ENCODE measurements around the gene LIPT2. TPM values are rescaled to one million over a fixed set of nuclear protein-coding genes. Genes with fewer than 3 reads are reported as not detected.
"Not testable (repeated sequence)": the region's sequence is repeated elsewhere in the genome, so short reads cannot be mapped to it uniquely, and the experiment has no call there.

LIPT2 gene
- total and polyA plus RNA-seq, 4 donors: 0.95 to 1.8 (median 1.0) TPM; not detected in 1

DNA sequence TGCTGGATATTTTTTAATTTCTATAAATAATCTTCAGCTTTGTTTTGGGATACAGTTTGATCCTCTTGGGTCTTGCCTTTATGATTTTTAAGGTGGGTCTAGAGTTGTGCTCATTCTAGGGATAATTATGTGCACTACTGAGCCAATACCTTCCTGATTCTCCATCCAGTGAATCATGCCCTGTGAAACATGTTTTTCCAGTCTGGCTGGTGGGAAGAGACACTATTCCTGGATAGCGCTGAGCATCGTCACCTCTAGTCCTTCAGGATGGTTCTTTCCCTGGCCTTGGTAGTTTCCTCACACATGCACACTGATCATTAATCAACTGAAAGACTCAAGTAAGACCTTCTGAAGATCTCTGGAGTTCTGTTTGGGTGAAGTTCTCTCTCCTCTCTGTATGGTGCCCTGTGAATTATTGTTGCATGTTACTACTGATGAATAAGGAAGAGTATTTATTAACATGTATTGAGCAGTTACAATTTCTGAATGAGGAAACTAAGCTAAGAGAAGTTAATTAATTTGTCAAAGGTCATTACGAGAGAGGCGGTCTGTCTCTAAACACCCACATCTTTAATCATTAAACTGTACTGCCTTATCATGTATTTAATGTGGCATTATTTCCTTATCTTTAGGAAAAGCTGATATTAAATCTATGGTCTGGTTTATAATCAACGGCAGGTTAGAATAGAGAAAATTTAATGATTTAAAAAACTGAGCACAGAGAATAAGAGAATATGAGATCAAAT lies 39.1 kb upstream of the LIPT2 start:
- DNase-seq (no peak), ATAC-seq (ENCODE audit: low FRiP score) (no peak)
- 88 to 92% methylated on average over 5 of the region's 5 CpGs for WGBS, 2 donors
- H3K9me3 ChIP-seq (ENCODE audit: control insufficient read depth, low read length): peaks cover 1% of the 10 kb centered on the region
- intact Hi-C loops (cut with DNase I): no loop called here
- H3K27me3 ChIP-seq (ENCODE audit: control insufficient read depth in 1 of 2, insufficient read depth in 2 of 2, low read length in 1 of 2): no peaks in the 10 kb centered on the region
- H3K4me1 ChIP-seq (ENCODE audit: control insufficient read depth in 1 of 2, insufficient read depth in 2 of 2, low read length in 2 of 2): no peaks in the 10 kb centered on the region
- H3K4me3 ChIP-seq (ENCODE audit: low read length in 2 of 2): no peak overlapping the region
- H3K27ac ChIP-seq (ENCODE audit: low read depth in 1 of 2, low read length in 2 of 2): no peak overlapping the region
- no peaks in the 10 kb centered on the region for H3K36me3 ChIP-seq (ENCODE audit: control insufficient read depth in 1 of 2, insufficient read depth in 2 of 2, low read length in 1 of 2)

DNA sequence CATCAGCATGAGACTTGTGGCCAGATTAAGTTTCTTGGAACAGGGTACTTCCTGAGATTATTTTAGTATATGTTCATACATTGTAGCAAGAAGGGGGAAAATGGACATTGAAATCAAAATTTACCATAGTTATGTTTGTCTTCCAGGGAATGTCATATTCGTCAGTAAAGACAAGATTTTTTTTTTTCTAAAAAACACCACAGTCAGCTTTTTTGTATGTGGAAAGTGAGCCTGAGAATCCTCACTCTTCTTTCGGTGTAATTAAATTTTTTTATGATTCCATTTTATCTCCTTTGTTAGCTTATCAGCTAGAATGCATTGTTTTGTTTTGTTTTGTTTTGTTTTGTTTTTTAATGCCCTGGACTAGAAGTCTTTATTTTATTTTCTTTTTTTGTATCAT lies 31.5 kb upstream of the LIPT2 start:
- intact Hi-C loops (cut with DNase I): no loop called here
- ATAC-seq (ENCODE audit: low FRiP score): no peak
- no peaks in the 10 kb centered on the region for H3K27me3 ChIP-seq (ENCODE audit: control insufficient read depth in 1 of 2, insufficient read depth in 2 of 2, low read length in 1 of 2)

DNA sequence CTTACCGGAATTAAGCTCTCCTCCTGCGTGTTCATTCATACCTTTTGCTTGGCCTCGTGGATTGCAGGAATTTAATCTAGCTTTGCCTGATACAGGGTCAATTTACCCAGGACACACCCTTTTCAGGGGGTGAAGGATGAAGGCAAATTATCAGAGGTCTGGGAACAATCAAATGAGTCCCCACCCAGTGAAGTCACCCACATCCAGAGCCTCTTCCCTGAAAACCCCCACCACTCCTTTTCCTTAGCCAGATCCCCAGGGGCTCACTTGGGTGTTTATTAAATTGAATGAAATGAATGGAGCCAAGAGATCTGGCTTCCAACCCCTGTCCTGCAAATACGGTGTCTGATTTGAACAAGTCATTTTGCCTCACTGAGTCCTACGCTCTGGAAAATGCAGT lies 31.0 kb upstream of the LIPT2 start:
- H3K27ac ChIP-seq (ENCODE audit: low read depth in 1 of 2, low read length in 2 of 2): no peak overlapping the region
- intact Hi-C loops (cut with DNase I): no loop called here
- no peaks in the 10 kb centered on the region for H3K27me3 ChIP-seq (ENCODE audit: control insufficient read depth in 1 of 2, insufficient read depth in 2 of 2, low read length in 1 of 2)
- 43 to 45% methylated on average over 5 of the region's 5 CpGs for WGBS, 2 donors
- H3K4me3 ChIP-seq (ENCODE audit: low read length in 2 of 2): no peak overlapping the region
- ATAC-seq (ENCODE audit: low FRiP score): no peak
- H3K36me3 ChIP-seq (ENCODE audit: control insufficient read depth in 1 of 2, insufficient read depth in 2 of 2, low read length in 1 of 2): no peaks in the 10 kb centered on the region
- DNase-seq: no peak
- no peaks in the 10 kb centered on the region for H3K4me1 ChIP-seq (ENCODE audit: control insufficient read depth in 1 of 2, insufficient read depth in 2 of 2, low read length in 2 of 2)
- no peaks in the 10 kb centered on the region for H3K9me3 ChIP-seq (ENCODE audit: control insufficient read depth, low read length)

More for the DNA sequence above, 31.5 kb upstream of the LIPT2 start:
- 35 to 41% methylated on average over 2 of the region's 2 CpGs for WGBS, 2 donors
- H3K9me3 ChIP-seq (ENCODE audit: control insufficient read depth, low read length): no peaks in the 10 kb centered on the region
- H3K36me3 ChIP-seq (ENCODE audit: control insufficient read depth in 1 of 2, insufficient read depth in 2 of 2, low read length in 1 of 2): no peaks in the 10 kb centered on the region
- H3K27ac ChIP-seq (ENCODE audit: low read depth in 1 of 2, low read length in 2 of 2): no peak overlapping the region
- no peaks in the 10 kb centered on the region for H3K4me1 ChIP-seq (ENCODE audit: control insufficient read depth in 1 of 2, insufficient read depth in 2 of 2, low read length in 2 of 2)
- no peak for DNase-seq
- no peak overlapping the region for H3K4me3 ChIP-seq (ENCODE audit: low read length in 2 of 2)

DNA sequence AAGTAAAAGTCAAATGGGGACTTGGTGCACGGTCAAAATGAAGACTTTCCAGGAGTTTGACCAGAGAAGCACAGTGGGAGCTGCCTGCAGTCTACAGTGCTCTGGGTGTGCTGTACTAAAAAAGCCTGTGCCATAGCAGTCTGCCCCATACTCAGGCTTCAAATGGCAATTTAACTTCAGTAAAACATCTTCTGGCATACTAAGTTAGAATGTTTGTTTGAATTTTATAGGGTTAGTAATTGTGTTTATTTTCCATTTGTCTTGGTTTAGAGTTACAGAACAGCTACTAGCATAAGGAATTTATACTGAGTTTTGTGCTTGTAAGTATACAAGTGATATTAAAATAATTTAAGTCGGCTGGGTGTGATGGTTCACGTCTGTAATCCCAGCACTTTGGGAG lies 29.3 kb upstream of the LIPT2 start:
- DNase-seq (no peak), ATAC-seq (ENCODE audit: low FRiP score) (no peak)
- no peaks in the 10 kb centered on the region for H3K27me3 ChIP-seq (ENCODE audit: control insufficient read depth in 1 of 2, insufficient read depth in 2 of 2, low read length in 1 of 2)
- H3K27ac ChIP-seq (ENCODE audit: low read depth in 1 of 2, low read length in 2 of 2): no peak overlapping the region
- no peaks in the 10 kb centered on the region for H3K4me1 ChIP-seq (ENCODE audit: control insufficient read depth in 1 of 2, insufficient read depth in 2 of 2, low read length in 2 of 2)
- H3K4me3 ChIP-seq (ENCODE audit: low read length in 2 of 2): no peak overlapping the region
- no peaks in the 10 kb centered on the region for H3K36me3 ChIP-seq (ENCODE audit: control insufficient read depth in 1 of 2, insufficient read depth in 2 of 2, low read length in 1 of 2)
- WGBS, 2 donors: 55 to 62% methylated on average over 3 of the region's 3 CpGs
- intact Hi-C loops (cut with DNase I): no loop called here
- no peaks in the 10 kb centered on the region for H3K9me3 ChIP-seq (ENCODE audit: control insufficient read depth, low read length)

DNA sequence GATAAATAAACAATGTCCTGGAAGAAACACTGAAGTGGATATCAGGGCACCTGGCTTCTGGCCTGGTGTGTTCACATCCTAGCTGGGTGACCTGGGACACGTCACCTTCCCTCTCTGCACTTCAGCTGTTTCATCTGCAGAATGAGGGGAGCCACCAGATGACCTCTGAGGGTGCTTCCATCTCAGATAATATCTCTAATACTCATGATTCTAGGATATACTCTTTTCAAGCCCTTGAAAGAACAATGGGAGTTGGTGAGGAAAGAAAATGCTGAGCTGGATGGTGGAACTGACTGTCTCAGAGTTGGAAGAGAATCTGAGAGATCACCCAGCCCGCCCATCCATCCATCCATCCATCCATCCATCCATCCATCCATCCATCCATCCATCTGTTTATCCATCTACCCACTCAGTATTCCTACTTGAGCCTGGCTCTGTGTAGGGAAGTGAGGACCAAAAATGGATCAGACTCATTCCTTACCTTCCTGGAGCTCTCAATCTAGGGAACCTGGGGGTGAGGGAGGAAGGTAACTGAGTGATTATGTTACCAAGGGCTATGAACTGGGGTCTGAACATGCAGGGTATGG lies 28.2 kb upstream of the LIPT2 start:
- H3K27ac ChIP-seq (ENCODE audit: low read depth in 1 of 2, low read length in 2 of 2): no peak overlapping the region
- no peaks in the 10 kb centered on the region for H3K27me3 ChIP-seq (ENCODE audit: control insufficient read depth in 1 of 2, insufficient read depth in 2 of 2, low read length in 1 of 2)
- no peaks in the 10 kb centered on the region for H3K36me3 ChIP-seq (ENCODE audit: control insufficient read depth in 1 of 2, insufficient read depth in 2 of 2, low read length in 1 of 2)
- intact Hi-C loops (cut with DNase I): no loop called here
- no peak overlapping the region for H3K4me3 ChIP-seq (ENCODE audit: low read length in 2 of 2)
- no peaks in the 10 kb centered on the region for H3K9me3 ChIP-seq (ENCODE audit: control insufficient read depth, low read length)
- DNase-seq: no peak
- WGBS, 2 donors: 92 to 94% methylated on average over 2 of the region's 2 CpGs
- no peak for ATAC-seq (ENCODE audit: low FRiP score)
- no peaks in the 10 kb centered on the region for H3K4me1 ChIP-seq (ENCODE audit: control insufficient read depth in 1 of 2, insufficient read depth in 2 of 2, low read length in 2 of 2)

DNA sequence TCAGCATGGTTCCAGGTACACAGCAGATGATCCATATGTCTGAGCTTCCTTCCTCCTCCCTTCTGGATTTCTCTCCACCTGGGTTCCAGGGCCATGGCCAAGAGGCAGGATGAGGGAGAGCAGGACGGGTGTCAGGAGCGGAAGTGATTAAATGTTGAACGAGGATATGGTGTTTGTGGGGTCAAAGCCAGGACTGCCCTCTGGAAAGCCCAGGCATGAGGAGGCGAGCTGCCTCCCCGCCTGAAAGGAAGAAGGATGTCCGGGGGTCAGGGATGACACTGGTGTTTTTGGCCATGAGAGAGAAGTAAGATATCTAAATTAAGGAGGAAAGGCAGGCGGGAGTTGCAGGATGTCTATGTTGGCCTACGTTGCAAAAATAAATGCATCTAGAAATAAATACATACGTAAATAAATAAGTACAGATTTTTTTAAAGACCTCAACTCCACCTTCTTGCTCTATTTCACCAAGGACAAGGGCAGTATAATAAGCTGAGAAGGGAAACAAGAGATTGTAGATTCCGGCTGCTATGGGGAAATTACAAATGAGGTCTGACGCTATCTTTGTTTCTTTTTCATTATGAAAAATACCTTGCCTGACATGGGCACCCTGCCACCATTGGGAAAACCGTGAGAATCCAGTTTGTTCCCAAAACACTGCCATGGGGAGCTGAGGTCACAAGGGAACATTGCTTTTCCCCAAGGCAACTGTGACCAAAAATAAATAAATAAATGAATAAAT lies 27.6 kb upstream of the LIPT2 start:
- 40 to 52% methylated on average over 12 of the region's 12 CpGs for WGBS, 2 donors
- ATAC-seq (ENCODE audit: low FRiP score) (no peak), DNase-seq (no peak)
- no peak overlapping the region for H3K27ac ChIP-seq (ENCODE audit: low read depth in 1 of 2, low read length in 2 of 2)
- H3K4me1 ChIP-seq (ENCODE audit: control insufficient read depth in 1 of 2, insufficient read depth in 2 of 2, low read length in 2 of 2): no peaks in the 10 kb centered on the region
- intact Hi-C loops (cut with DNase I): no loop called here
- H3K36me3 ChIP-seq (ENCODE audit: control insufficient read depth in 1 of 2, insufficient read depth in 2 of 2, low read length in 1 of 2): no peaks in the 10 kb centered on the region
- H3K4me3 ChIP-seq (ENCODE audit: low read length in 2 of 2): no peak overlapping the region
- no peaks in the 10 kb centered on the region for H3K27me3 ChIP-seq (ENCODE audit: control insufficient read depth in 1 of 2, insufficient read depth in 2 of 2, low read length in 1 of 2)
- no peaks in the 10 kb centered on the region for H3K9me3 ChIP-seq (ENCODE audit: control insufficient read depth, low read length)

DNA sequence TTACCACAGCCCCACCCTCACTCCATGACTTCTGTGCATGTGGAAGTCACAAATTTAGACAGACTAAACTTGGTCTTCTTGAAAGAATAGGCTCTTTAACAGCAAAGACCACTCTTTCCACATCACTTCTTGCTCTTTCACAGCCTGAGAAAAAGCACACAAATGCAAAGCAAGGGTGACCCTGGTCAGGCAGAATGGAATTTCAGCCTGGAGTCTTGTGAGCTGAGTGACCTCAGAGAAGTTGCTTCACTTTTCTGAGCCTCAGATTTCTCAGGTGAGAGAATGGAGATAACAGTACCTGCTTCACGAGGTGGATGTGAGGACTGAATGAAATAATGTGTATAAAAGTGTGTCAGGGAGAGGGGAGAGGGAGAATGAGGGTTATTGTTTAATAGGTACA lies 26.8 kb upstream of the LIPT2 start:
- ATAC-seq (ENCODE audit: low FRiP score): no peak
- H3K36me3 ChIP-seq (ENCODE audit: control insufficient read depth in 1 of 2, insufficient read depth in 2 of 2, low read length in 1 of 2): no peaks in the 10 kb centered on the region
- no peaks in the 10 kb centered on the region for H3K4me1 ChIP-seq (ENCODE audit: control insufficient read depth in 1 of 2, insufficient read depth in 2 of 2, low read length in 2 of 2)
- no peak overlapping the region for H3K27ac ChIP-seq (ENCODE audit: low read depth in 1 of 2, low read length in 2 of 2)
- DNase-seq: no peak
- 58 to 68% methylated on average over 1 of the region's 1 CpG for WGBS, 2 donors
- intact Hi-C loops (cut with DNase I): no loop called here
- H3K27me3 ChIP-seq (ENCODE audit: control insufficient read depth in 1 of 2, insufficient read depth in 2 of 2, low read length in 1 of 2): no peaks in the 10 kb centered on the region
- no peaks in the 10 kb centered on the region for H3K9me3 ChIP-seq (ENCODE audit: control insufficient read depth, low read length)
- H3K4me3 ChIP-seq (ENCODE audit: low read length in 2 of 2): no peak overlapping the region

DNA sequence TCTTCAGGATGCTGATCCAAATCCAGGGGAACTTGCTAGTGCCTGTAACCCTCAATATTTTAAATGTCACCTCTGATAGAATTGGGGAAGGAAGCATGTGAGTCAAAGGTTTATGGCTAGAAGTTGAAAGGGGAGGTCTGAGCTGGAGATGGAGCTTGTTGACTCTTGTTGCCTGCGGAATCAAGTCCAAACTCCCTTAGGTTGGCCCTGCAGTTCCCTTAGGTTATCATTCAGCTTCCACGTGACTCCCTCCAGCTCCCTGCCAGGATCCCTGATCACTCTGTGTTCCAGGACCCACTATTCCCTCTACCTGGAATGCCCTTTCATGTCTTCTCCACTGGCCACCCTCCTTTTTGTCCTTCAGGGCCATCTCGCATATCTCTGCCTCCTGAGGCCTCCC lies 26.2 kb upstream of the LIPT2 start:
- no peak for ATAC-seq (ENCODE audit: low FRiP score)
- Histone ChIP-seq H3K4me1 (ENCODE audit: control insufficient read depth in 1 of 2, insufficient read depth in 2 of 2, low read length in 2 of 2) (no peaks in the 10 kb centered on the region), H3K36me3 (ENCODE audit: control insufficient read depth in 1 of 2, insufficient read depth in 2 of 2, low read length in 1 of 2) (no peaks in the 10 kb centered on the region), H3K9me3 (ENCODE audit: control insufficient read depth, low read length) (no peaks in the 10 kb centered on the region), H3K27ac (ENCODE audit: low read depth in 1 of 2, low read length in 2 of 2) (no peak overlapping the region), H3K4me3 (ENCODE audit: low read length in 2 of 2) (no peak overlapping the region), H3K27me3 (ENCODE audit: control insufficient read depth in 1 of 2, insufficient read depth in 2 of 2, low read length in 1 of 2) (no peaks in the 10 kb centered on the region)
- intact Hi-C loops (cut with DNase I): no loop called here
- DNase-seq: no peak
- 70 to 90% methylated on average over 3 of the region's 3 CpGs for WGBS, 2 donors

DNA sequence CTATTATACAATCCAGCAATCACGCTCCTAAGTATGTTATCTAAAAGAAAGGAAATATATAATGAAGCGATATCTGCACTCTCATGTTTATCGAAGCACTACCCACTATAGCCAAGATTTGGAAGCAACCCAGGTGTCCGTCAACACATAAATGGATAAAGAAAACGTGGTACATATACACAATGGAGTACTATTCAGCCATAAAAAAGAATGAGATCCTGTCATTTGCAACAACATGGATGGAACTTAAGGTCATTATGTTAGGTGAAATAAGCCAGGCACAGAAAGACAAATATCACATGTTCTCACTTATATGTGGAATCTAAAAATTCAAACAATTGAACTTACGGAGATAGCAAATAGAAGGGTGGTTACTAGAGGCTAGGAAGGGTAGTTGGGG lies 24.1 kb upstream of the LIPT2 start:
- intact Hi-C loops (cut with DNase I); ATAC-seq (ENCODE audit: low FRiP score); DNase-seq; H3K9me3 ChIP-seq (ENCODE audit: control insufficient read depth, low read length); H3K4me1 ChIP-seq (ENCODE audit: control insufficient read depth in 1 of 2, insufficient read depth in 2 of 2, low read length in 2 of 2); H3K4me3 ChIP-seq (ENCODE audit: low read length in 2 of 2); H3K27me3 ChIP-seq (ENCODE audit: control insufficient read depth in 1 of 2, insufficient read depth in 2 of 2, low read length in 1 of 2); H3K36me3 ChIP-seq (ENCODE audit: control insufficient read depth in 1 of 2, insufficient read depth in 2 of 2, low read length in 1 of 2); H3K27ac ChIP-seq (ENCODE audit: low read depth in 1 of 2, low read length in 2 of 2): not testable (repeated sequence)
- WGBS, 2 donors: 50 to 54% methylated on average over 6 of the region's 6 CpGs

All from aorta (tissue), 5 donors.